CD14-positive monocyte (primary cell): ENCODE measurements around the gene SERPINB11. TPM values are rescaled to one million over a fixed set of nuclear protein-coding genes. Genes with fewer than 3 reads are reported as not detected.

Source experiments
- DNase-seq, 3 donors: peaks; one replicate each; pipeline ENCODE4 v3.0.0-alpha.2; 2011 to 2022
- H2AFZ ChIP-seq: 2 replicates; pipeline ENCODE4 v1.6.0; 2012; ENCODE audit warnings: mild to moderate bottlenecking, low read depth, low read length, inconsistent platforms; ENCODE audit not compliant: insufficient read depth, poor library complexity, severe bottlenecking
- H3K27ac ChIP-seq, 2 donors: 1 replicate in 1 of 2; 2 replicates in 1 of 2; pipeline ENCODE4 v1.5.1; 2012 to 2013; ENCODE audit warnings: low read length in 2 of 2, control low read depth in 1 of 2, inconsistent platforms in 1 of 2, low read depth in 1 of 2, mild to moderate bottlenecking in 1 of 2
- H3K27me3 ChIP-seq, 2 donors: one replicate each; pipeline versions ENCODE4 v1.6.0 to v1.6.1; 2011 to 2013; ENCODE audit warnings: low read length in 2 of 2; ENCODE audit not compliant: control insufficient read depth in 2 of 2, insufficient read depth in 2 of 2
- H3K36me3 ChIP-seq, 2 donors: replicated peaks in 1 of 2; 1 replicate in 1 of 2; 2 replicates in 1 of 2; pipeline versions ENCODE4 v1.5.1 to v1.6.1; 2012 to 2013; ENCODE audit warnings: low read length in 2 of 2, control low read depth in 1 of 2, inconsistent platforms in 1 of 2, mild to moderate bottlenecking in 1 of 2; ENCODE audit not compliant: insufficient read depth in 2 of 2, control insufficient read depth in 1 of 2
- H3K4me1 ChIP-seq, 2 donors: 1 replicate in 1 of 2; 2 replicates in 1 of 2; pipeline versions ENCODE4 v1.5.1 to v1.6.1; 2012 to 2013; ENCODE audit warnings: low read length in 2 of 2, control low read depth in 1 of 2, inconsistent platforms in 1 of 2, mild to moderate bottlenecking in 1 of 2, moderate library complexity in 1 of 2; ENCODE audit not compliant: insufficient read depth in 2 of 2, control insufficient read depth in 1 of 2
- H3K4me2 ChIP-seq: replicated peaks from 2 replicates; pipeline ENCODE3; 2012; ENCODE audit warnings: low read length, moderate library complexity, mild to moderate bottlenecking; ENCODE audit not compliant: poor library complexity, severe bottlenecking; ENCODE audit errors: extremely low read depth
- H3K4me3 ChIP-seq, 3 experiments: fragments of 200-600 bp in 1 of 3; sonication (generic) in 1 of 3; replicated peaks in 1 of 3; 1 replicate in 2 of 3; 2 replicates in 1 of 3; pipeline ENCODE4 v1.5.1; 2011 to 2013; ENCODE audit warnings: low read length in 3 of 3, mild to moderate bottlenecking in 3 of 3, control low read depth in 2 of 3, low read depth in 2 of 3, inconsistent platforms in 1 of 3, moderate library complexity in 1 of 3
- H3K79me2 ChIP-seq: 2 replicates; pipeline ENCODE4 v1.6.0; 2012; ENCODE audit warnings: mild to moderate bottlenecking, control low read depth, inconsistent platforms, low read length, moderate library complexity; ENCODE audit not compliant: insufficient read depth
- H3K9ac ChIP-seq: 2 replicates; pipeline ENCODE4 v1.6.0; 2017; ENCODE audit warnings: low read length, mild to moderate bottlenecking; ENCODE audit not compliant: insufficient read depth, poor library complexity, severe bottlenecking
- H3K9me3 ChIP-seq, 2 donors: replicated peaks in 1 of 2; 1 replicate in 1 of 2; 2 replicates in 1 of 2; pipeline versions ENCODE4 v1.5.1 to v1.6.1; 2012 to 2013; ENCODE audit warnings: low read length in 2 of 2, control low read depth in 1 of 2; ENCODE audit not compliant: control insufficient read depth in 1 of 2, insufficient read depth in 1 of 2
- H4K20me1 ChIP-seq: 2 replicates; pipeline ENCODE4 v1.6.0; 2012; ENCODE audit warnings: mild to moderate bottlenecking, low read length, control low read depth, moderate library complexity; ENCODE audit not compliant: insufficient read depth
- H3K27ac Mint-ChIP-seq, 7 donors: one replicate each; pipeline ENCODE4 v1.8.0; 2020; ENCODE audit warnings: mild to moderate bottlenecking in 7 of 7, mixed read lengths in 7 of 7, moderate library complexity in 6 of 7, inconsistent platforms in 2 of 7
- H3K27me3 Mint-ChIP-seq, 3 donors: one replicate each; pipeline ENCODE4 v1.8.0; 2021 to 2022; ENCODE audit warnings: low read depth in 3 of 3, mild to moderate bottlenecking in 3 of 3, mixed read lengths in 3 of 3, moderate library complexity in 3 of 3, inconsistent platforms in 1 of 3
- H3K36me3 Mint-ChIP-seq, 2 donors: one replicate each; pipeline ENCODE4 v1.8.0; 2020; ENCODE audit warnings: mixed read lengths in 2 of 2, inconsistent platforms in 1 of 2, mild to moderate bottlenecking in 1 of 2
- H3K4me1 Mint-ChIP-seq: one replicate; pipeline ENCODE4 v1.8.0; 2020; ENCODE audit warnings: mild to moderate bottlenecking, mixed read lengths
- H3K4me3 Mint-ChIP-seq, 2 donors: one replicate each; pipeline ENCODE4 v1.8.0; 2020; ENCODE audit warnings: mild to moderate bottlenecking in 2 of 2, mixed read lengths in 2 of 2, moderate library complexity in 1 of 2
- H3K9me3 Mint-ChIP-seq, 7 donors: one replicate each; pipeline ENCODE4 v1.8.0; 2020 to 2022; ENCODE audit warnings: mixed read lengths in 7 of 7, mild to moderate bottlenecking in 6 of 7, moderate library complexity in 6 of 7, inconsistent platforms in 2 of 7
- CTCF ChIP-seq: fragments of 200-600 bp; IDR thresholded peaks from one replicate; pipeline ENCODE4 v1.8.0; 2022; ENCODE audit warnings: antibody characterized with exemption, mild to moderate bottlenecking
- WGBS: methylation state at CpG from one replicate; pipeline ENCODE4 v1.1.5; 2013; ENCODE audit warnings: missing lambda C conversion rate; ENCODE audit not compliant: insufficient coverage; 5-methylcytosine and 5-hydroxymethylcytosine counted together
- intact Hi-C, 2 donors: fragments of 100-400 bp; cut with micrococcal nuclease; formaldehyde crosslinking; loops; one replicate each; pipeline versions ENCODE4 v1.15.0 to v1.15.1; 2023
- polyA plus RNA-seq, 3 donors: library from polyadenylated mRNA; depleted of rRNA in 1 of 3; unstranded in 2 of 3; stranded (reverse) in 1 of 3; fragments of 300-500 nt in 2 of 3; fragments of >200 nt in 1 of 3; fragmentation: Illumina TruSeq in 2 of 3; gene quantifications; 1 replicate in 2 of 3; 2 replicates in 1 of 3; pipeline ENCODE4 v1.2.3, GENCODE V29; 2012 to 2021

Gene SERPINB11
- polyA plus RNA-seq, 3 donors: not detected

- Mint-ChIP-seq H3K9me3 (peaks cover 0 to 13% (median 2%) of the 10 kb centered on the region in 7 donors), H3K27ac (no peak overlapping the region), H3K27me3 (peaks cover 7 to 14% (median 7%) of the 10 kb centered on the region in 3 donors), H3K4me1 (no peaks in the 10 kb centered on the region), H3K4me3 (no peak overlapping the region), H3K36me3 (no peaks in the 10 kb centered on the region)
- DNase-seq: no peak
- intact Hi-C loops: no loop called here
- Histone ChIP-seq H2AFZ (no peak overlapping the region), H3K4me2 (no peak overlapping the region), H3K27me3 (peaks cover 0 to 3% of the 10 kb centered on the region in 2 donors), H3K9me3 (peaks cover 0 to 7% of the 10 kb centered on the region in 2 donors), H4K20me1 (no peaks in the 10 kb centered on the region), H3K79me2 (no peaks in the 10 kb centered on the region), H3K27ac (no peak overlapping the region), H3K9ac (no peak overlapping the region), H3K4me1 (no peaks in the 10 kb centered on the region), H3K36me3 (no peaks in the 10 kb centered on the region), H3K4me3 (no peak overlapping the region)
- no peak for TF ChIP-seq CTCF
- WGBS: 98% methylated on average over 3 of the region's 5 CpGs
Measured at GRCh38 chr18:63683890-63684289, 18.9 kb upstream of the SERPINB11 start.

GRCh38 chr18:63684718-63685117 lies 18.0 kb upstream of the SERPINB11 start:
- no peaks in the 10 kb centered on the region for H3K4me1 Mint-ChIP-seq
- no peaks in the 10 kb centered on the region for H3K79me2 ChIP-seq
- peaks cover 0 to 13% (median 3%) of the 10 kb centered on the region in 7 donors for H3K9me3 Mint-ChIP-seq
- H3K9me3 ChIP-seq: peaks cover 0 to 7% of the 10 kb centered on the region in 2 donors
- no peak overlapping the region for H3K27ac Mint-ChIP-seq
- H3K36me3 Mint-ChIP-seq: no peaks in the 10 kb centered on the region
- H3K27me3 Mint-ChIP-seq: peaks cover 7 to 14% (median 7%) of the 10 kb centered on the region in 3 donors
- intact Hi-C loops: no loop called here
- no peak overlapping the region for H3K27ac ChIP-seq
- H3K36me3 ChIP-seq: no peaks in the 10 kb centered on the region
- H3K4me1 ChIP-seq: no peaks in the 10 kb centered on the region
- no peak overlapping the region for H3K9ac ChIP-seq
- WGBS: 100% methylated on average over 3 of the region's 3 CpGs
- peaks cover 0 to 3% of the 10 kb centered on the region in 2 donors for H3K27me3 ChIP-seq
- no peak for TF ChIP-seq CTCF
- DNase-seq: no peak
- H2AFZ ChIP-seq: no peak overlapping the region
- H3K4me3 ChIP-seq: no peak overlapping the region
- H4K20me1 ChIP-seq: no peaks in the 10 kb centered on the region
- no peak overlapping the region for H3K4me3 Mint-ChIP-seq
- no peak overlapping the region for H3K4me2 ChIP-seq
